ENCODE measurements around the gene TTC3. TPM values are rescaled to one million over a fixed set of nuclear protein-coding genes. Genes with fewer than 3 reads are reported as not detected.

Gene TTC3
- total RNA-seq, 2 experiments from 2014 or later: 73.5 to 90.0 TPM

GRCh38 chr21:37061926-37062592 is 11.0 kb upstream of the TTC3 start:
- TF ChIP-seq CTCF (conservative IDR thresholded peaks at IDR 0.05; ENCODE audit: low read length) (no peak), EZH2phosphoT487 (IDR thresholded peaks at IDR 0.05; ENCODE audit: borderline replicate concordance, low read depth, low read length) (no peak)
- Histone ChIP-seq H3K27ac (ENCODE audit: low read depth, low read length, poor library complexity, severe bottlenecking) (peak overlapping the region; percentile 15), H3K36me3 (ENCODE audit: insufficient read depth, low read length) (peaks cover 8% of the 10 kb centered on the region; the same call in 1 of the 2 replicates), H4K20me1 (ENCODE audit: insufficient read depth, low read length) (no peaks in the 10 kb centered on the region), H3K4me2 (ENCODE audit: low read length) (peak overlapping the region; percentile 54), H3K9me3 (ENCODE audit: low read length) (no peaks in the 10 kb centered on the region), H3K9me2 (ENCODE audit: insufficient read depth, low read length) (no peaks in the 10 kb centered on the region), H2AFZ (ENCODE audit: low read length) (peak overlapping the region; percentile 2; the same call in 1 of the 2 replicates), H3K79me2 (ENCODE audit: insufficient read depth, low read depth, low read length) (no peaks in the 10 kb centered on the region), H3K4me3 (ENCODE audit: low read depth, low read length, poor library complexity, severe bottlenecking) (peak overlapping the region; percentile 8), H3K4me1 (ENCODE audit: insufficient read depth, low read length, poor library complexity, severe bottlenecking) (peaks cover 43% of the 10 kb centered on the region)
- no TSS peak for BruUV-seq (replicated peaks)
- intact Hi-C loops (cut with micrococcal nuclease; ENCODE audit: unreplicated experiment): no loop called here
- peak; percentile 37 for DNase-seq (ENCODE audit: low spot score)
- CTCF ChIA-PET (ENCODE audit: unreplicated experiment): interaction anchor here (0.6 kb wide), 1 partner anchor 357 kb away, joined by 3 read pairs; no protein-coding TSS in a partner anchor
- POLR2A ChIA-PET: interaction anchor here (0.6 to 1.3 kb wide), 3 partner anchors 9 to 12 kb away, joined by 3 to 5 read pairs (median 5); no protein-coding TSS in a partner anchor

- Histone ChIP-seq H2AFZ (ENCODE audit: low read length) (peak overlapping the region; percentile 2; the same call in 1 of the 2 replicates), H3K4me1 (ENCODE audit: insufficient read depth, low read length, poor library complexity, severe bottlenecking) (peaks cover 43% of the 10 kb centered on the region), H4K20me1 (ENCODE audit: insufficient read depth, low read length) (no peaks in the 10 kb centered on the region), H3K79me2 (ENCODE audit: insufficient read depth, low read depth, low read length) (no peaks in the 10 kb centered on the region), H3K36me3 (ENCODE audit: insufficient read depth, low read length) (peaks cover 8% of the 10 kb centered on the region; the same call in 1 of the 2 replicates), H3K4me3 (ENCODE audit: low read depth, low read length, poor library complexity, severe bottlenecking) (peak overlapping the region; percentile 8), H3K4me2 (ENCODE audit: low read length) (peak overlapping the region; percentile 54), H3K9me3 (ENCODE audit: low read length) (no peaks in the 10 kb centered on the region), H3K27ac (ENCODE audit: low read depth, low read length, poor library complexity, severe bottlenecking) (peak overlapping the region; percentile 15), H3K9me2 (ENCODE audit: insufficient read depth, low read length) (no peaks in the 10 kb centered on the region)
- intact Hi-C loops (cut with micrococcal nuclease; ENCODE audit: unreplicated experiment): no loop called here
- TF ChIP-seq CTCF (conservative IDR thresholded peaks at IDR 0.05; ENCODE audit: low read length) (no peak), EZH2phosphoT487 (IDR thresholded peaks at IDR 0.05; ENCODE audit: borderline replicate concordance, low read depth, low read length) (no peak)
- no TSS peak for BruUV-seq (replicated peaks)
- ChIA-PET CTCF (ENCODE audit: unreplicated experiment) (no interaction called here), POLR2A (interaction anchor here (1.3 kb wide), 1 partner anchor 10 kb away, joined by 5 read pairs; no protein-coding TSS in a partner anchor)
- DNase-seq (ENCODE audit: low spot score): no peak
These were observed 10.5 kb upstream of the TTC3 start for GRCh38 chr21:37062593-37062935.

GRCh38 chr21:37063433-37063832 is 9.6 kb upstream of the TTC3 start:
- peak overlapping the region; percentile 53; the same call in 1 of the 2 replicates for H3K4me2 ChIP-seq (ENCODE audit: low read length)
- no TSS peak for BruUV-seq (replicated peaks)
- CTCF ChIA-PET (ENCODE audit: unreplicated experiment): no interaction called here

More at GRCh38 chr21:37063433-37063832, 9.6 kb upstream of the TTC3 start:
- H4K20me1 ChIP-seq (ENCODE audit: insufficient read depth, low read length): no peaks in the 10 kb centered on the region
- no peaks in the 10 kb centered on the region for H3K9me3 ChIP-seq (ENCODE audit: low read length)
- DNase-seq (ENCODE audit: low spot score): no peak
- H3K9me2 ChIP-seq (ENCODE audit: insufficient read depth, low read length): no peaks in the 10 kb centered on the region
- peaks cover 8% of the 10 kb centered on the region; the same call in 1 of the 2 replicates for H3K36me3 ChIP-seq (ENCODE audit: insufficient read depth, low read length)
- POLR2A ChIA-PET: no interaction called here
- no peak overlapping the region for H2AFZ ChIP-seq (ENCODE audit: low read length)
- no peak overlapping the region for H3K4me3 ChIP-seq (ENCODE audit: low read depth, low read length, poor library complexity, severe bottlenecking)
- no peaks in the 10 kb centered on the region for H3K79me2 ChIP-seq (ENCODE audit: insufficient read depth, low read depth, low read length)
- TF ChIP-seq EZH2phosphoT487 (IDR thresholded peaks at IDR 0.05; ENCODE audit: borderline replicate concordance, low read depth, low read length): no peak
- TF ChIP-seq CTCF (conservative IDR thresholded peaks at IDR 0.05; ENCODE audit: low read length): no peak
- H3K27ac ChIP-seq (ENCODE audit: low read depth, low read length, poor library complexity, severe bottlenecking): no peak overlapping the region
- intact Hi-C loops (cut with micrococcal nuclease; ENCODE audit: unreplicated experiment): no loop called here
- H3K4me1 ChIP-seq (ENCODE audit: insufficient read depth, low read length, poor library complexity, severe bottlenecking): peaks cover 43% of the 10 kb centered on the region
